Progenitor cell of endocrine pancreas (in vitro differentiated cells): ENCODE measurements around the gene PCDHGB2. TPM values are rescaled to one million over a fixed set of nuclear protein-coding genes. Genes with fewer than 3 reads are reported as not detected.
"Not testable (repeated sequence)": the region's sequence is repeated elsewhere in the genome, so short reads cannot be mapped to it uniquely, and the experiment has no call there.

Experiments
- DNase-seq: peaks from one replicate; pipeline ENCODE4 v3.0.0; 2021; ENCODE audit warnings: low spot score; ENCODE audit not compliant: unreplicated experiment
- H3K27ac Mint-ChIP-seq: 2 replicates; pipeline ENCODE4 v1.8.0; 2021; ENCODE audit warnings: mild to moderate bottlenecking, moderate library complexity, mixed read lengths
- H3K27me3 Mint-ChIP-seq: 2 replicates; pipeline ENCODE4 v1.8.0; 2021; ENCODE audit warnings: mixed read lengths
- H3K36me3 Mint-ChIP-seq: 2 replicates; pipeline ENCODE4 v1.8.0; 2022; ENCODE audit warnings: mixed read lengths; ENCODE audit not compliant: insufficient read depth
- H3K4me1 Mint-ChIP-seq: 2 replicates; pipeline ENCODE4 v1.8.0; 2021; ENCODE audit warnings: low read depth, mixed read lengths
- H3K4me3 Mint-ChIP-seq: 2 replicates; pipeline ENCODE4 v1.8.0; 2021; ENCODE audit warnings: low read depth, mild to moderate bottlenecking, moderate library complexity, mixed read lengths
- H3K9me3 Mint-ChIP-seq: 2 replicates; pipeline ENCODE4 v1.8.0; 2021; ENCODE audit warnings: low read depth, mixed read lengths
- CTCF ChIP-seq: fragments of 200-600 bp; sonication (generic); IDR thresholded peaks from one replicate; pipeline ENCODE4 v1.5.0; 2021; ENCODE audit warnings: antibody characterized with exemption, mild to moderate bottlenecking; ENCODE audit not compliant: unreplicated experiment
- total RNA-seq: library from RNA; stranded (reverse); gene quantifications from 2 replicates; pipeline ENCODE4 v1.2.1, GENCODE V29; 2021

Gene PCDHGB2
- total RNA-seq, 1 donor from 2014 or later: 0.89 TPM

GRCh38 chr5:141343953-141344463, 15.8 kb upstream of the PCDHGB2 start:
- peaks cover 11% of the 10 kb centered on the region for H3K36me3 Mint-ChIP-seq
- H3K4me3 Mint-ChIP-seq: peak overlapping the region; percentile 49
- H3K27ac Mint-ChIP-seq: no peak overlapping the region
- H3K4me1 Mint-ChIP-seq: no peaks in the 10 kb centered on the region
- no peaks in the 10 kb centered on the region for H3K27me3 Mint-ChIP-seq
- peaks cover 37% of the 10 kb centered on the region for H3K9me3 Mint-ChIP-seq
- no peak for DNase-seq
- no peak for TF ChIP-seq CTCF

- H3K4me1 Mint-ChIP-seq: no peaks in the 10 kb centered on the region
- H3K9me3 Mint-ChIP-seq: peaks cover 39% of the 10 kb centered on the region
- TF ChIP-seq CTCF: no peak
- no peak overlapping the region for H3K4me3 Mint-ChIP-seq
- H3K27me3 Mint-ChIP-seq: no peaks in the 10 kb centered on the region
- H3K27ac Mint-ChIP-seq: no peak overlapping the region
- peaks cover 8% of the 10 kb centered on the region for H3K36me3 Mint-ChIP-seq
- DNase-seq: no peak
Observed at GRCh38 chr5:141345327-141345726, 14.5 kb upstream of the PCDHGB2 start.

- peaks cover 40% of the 10 kb centered on the region for H3K9me3 Mint-ChIP-seq
- not testable (repeated sequence) for H3K36me3 Mint-ChIP-seq, H3K27me3 Mint-ChIP-seq, DNase-seq, H3K4me1 Mint-ChIP-seq, H3K4me3 Mint-ChIP-seq, H3K27ac Mint-ChIP-seq
Observed at GRCh38 chr5:141346017-141346416, 13.8 kb upstream of the PCDHGB2 start.

GRCh38 chr5:141349917-141350619, 9.7 kb upstream of the PCDHGB2 start, which contains the start of gene PCDHGB1:
Gene PCDHGB1, plus strand, starts transcription at chr5:141350099. Its CDS starts 162 bp downstream, at chr5:141350261.
- no peak for DNase-seq
- Mint-ChIP-seq H3K4me3 (peak within 1 kb of the TSS; percentile 37), H3K4me1 (no peaks in the 10 kb centered on the region), H3K27me3 (no peaks in the 10 kb centered on the region), H3K9me3 (peaks cover 32% of the 10 kb centered on the region), H3K27ac (no peak within 1 kb of the TSS), H3K36me3 (peaks cover 9% of the 10 kb centered on the region)
- peak; percentile 22 for TF ChIP-seq CTCF

GRCh38 chr5:141351591-141351990, 8.2 kb upstream of the PCDHGB2 start:
- Mint-ChIP-seq H3K4me1 (no peaks in the 10 kb centered on the region), H3K36me3 (peaks cover 10% of the 10 kb centered on the region), H3K27me3 (no peaks in the 10 kb centered on the region), H3K27ac (no peak overlapping the region), H3K4me3 (no peak overlapping the region), H3K9me3 (peaks cover 38% of the 10 kb centered on the region)
- TF ChIP-seq CTCF: no peak
- no peak for DNase-seq

- Mint-ChIP-seq H3K27me3 (no peaks in the 10 kb centered on the region), H3K4me3 (no peak within 1 kb of the TSS), H3K9me3 (peaks cover 40% of the 10 kb centered on the region), H3K4me1 (no peaks in the 10 kb centered on the region), H3K27ac (no peak within 1 kb of the TSS), H3K36me3 (peaks cover 13% of the 10 kb centered on the region)
- peak; percentile 16 for TF ChIP-seq CTCF
- DNase-seq: no peak
Observed at GRCh38 chr5:141354900-141355469, 4.8 kb upstream of the PCDHGB2 start, which contains the start of gene PCDHGA4. Gene PCDHGA4, plus strand, starts transcription at chr5:141355021. Its CDS starts 87 bp downstream, at chr5:141355108.
